Natural killer cell treated with Interleukin-12 subunit alpha and Interleukin-12 subunit beta and Interleukin-15 and Interleukin-18, amount 100 ng/mL, for 72 hours (primary cell): ENCODE results near the gene ATP2B2. TPM values are rescaled to one million over a fixed set of nuclear protein-coding genes. Genes with fewer than 3 reads are reported as not detected.

ENCODE experiments used
- ATAC-seq, 2 donors: fragments of 150-1000 bp; cut with Tn5 transposase in 1 of 2; sonication (Bioruptor Pico), chemical (Tn5 transposase) in 1 of 2; 2 replicates each; pipeline ENCODE4 v1.10.0; 2021
- DNase-seq: peaks from one replicate; pipeline ENCODE4 v3.0.0; 2022; ENCODE audit warnings: low spot score
- H3K27ac Mint-ChIP-seq, 2 donors: 1 replicate in 1 of 2; 2 replicates in 1 of 2; pipeline ENCODE4 v1.8.0; 2022; ENCODE audit warnings: mixed read lengths in 2 of 2, mild to moderate bottlenecking in 1 of 2, moderate library complexity in 1 of 2
- H3K27me3 Mint-ChIP-seq, 2 donors: 1 replicate in 1 of 2; 2 replicates in 1 of 2; pipeline ENCODE4 v1.8.0; 2022; ENCODE audit warnings: mixed read lengths in 2 of 2
- H3K36me3 Mint-ChIP-seq: one replicate; pipeline ENCODE4 v1.8.0; 2022; ENCODE audit warnings: mixed read lengths
- H3K4me1 Mint-ChIP-seq, 2 donors: 1 replicate in 1 of 2; 2 replicates in 1 of 2; pipeline ENCODE4 v1.8.0; 2022; ENCODE audit warnings: low read depth in 2 of 2, mixed read lengths in 2 of 2, mild to moderate bottlenecking in 1 of 2
- H3K4me3 Mint-ChIP-seq: one replicate; pipeline ENCODE4 v1.8.0; 2022; ENCODE audit warnings: mixed read lengths
- H3K9me3 Mint-ChIP-seq: 2 replicates; pipeline ENCODE4 v1.8.0; 2022; ENCODE audit warnings: mixed read lengths
- total RNA-seq, 2 donors: library from RNA; stranded (reverse); gene quantifications; one replicate each; pipeline ENCODE4 v1.2.3, GENCODE V29; 2022

Gene ATP2B2
- total RNA-seq, 2 donors from 2014 or later: not detected

DNA sequence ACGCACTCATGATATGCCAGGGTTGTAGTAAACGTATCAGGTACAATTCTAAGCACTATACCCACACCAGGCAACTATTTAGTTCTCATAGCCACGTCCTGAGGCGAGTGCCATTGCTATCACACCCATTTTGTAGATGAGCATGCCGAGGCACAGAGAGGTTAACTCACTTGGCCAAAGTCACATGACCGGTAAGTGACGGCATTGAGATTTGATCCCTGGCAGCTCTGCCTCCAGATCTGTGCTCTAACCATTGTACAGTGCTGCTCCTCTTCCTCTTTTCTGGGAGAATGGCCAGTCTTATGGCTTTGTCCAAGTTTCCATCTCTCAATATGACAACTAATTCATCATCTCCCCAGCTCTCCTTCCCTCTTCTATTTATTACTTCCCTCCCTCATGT is 18.9 kb upstream of the ATP2B2 start:
- Mint-ChIP-seq H3K4me1 (no peaks in the 10 kb centered on the region), H3K9me3 (no peaks in the 10 kb centered on the region), H3K36me3 (no peaks in the 10 kb centered on the region), H3K27me3 (peaks cover 24 to 39% of the 10 kb centered on the region in 2 donors), H3K27ac (no peak overlapping the region), H3K4me3 (no peak overlapping the region)
- DNase-seq: no peak
- no peak for ATAC-seq

DNA sequence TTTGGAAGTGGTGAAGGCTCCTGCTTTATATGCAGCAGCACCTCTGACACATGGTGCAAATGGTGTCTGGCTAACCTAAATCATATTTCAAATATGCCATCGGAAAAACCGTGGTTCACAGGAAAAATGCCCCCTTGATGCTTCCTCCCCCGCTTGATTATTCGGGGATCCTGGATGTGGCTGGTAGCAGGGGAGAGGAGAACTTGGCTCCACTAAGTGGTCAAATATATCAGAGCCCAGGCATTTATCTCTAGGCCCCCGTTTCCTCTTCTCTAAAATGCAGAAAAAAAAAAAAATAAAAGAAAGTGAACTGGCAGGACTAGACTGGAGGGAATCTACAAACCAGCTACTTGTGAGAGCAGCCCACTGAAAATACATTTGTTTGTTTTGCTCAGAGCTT is 18.2 kb upstream of the ATP2B2 start:
- Mint-ChIP-seq H3K27ac (no peak overlapping the region), H3K36me3 (no peaks in the 10 kb centered on the region), H3K4me1 (no peaks in the 10 kb centered on the region), H3K27me3 (peaks cover 22 to 37% of the 10 kb centered on the region in 2 donors), H3K9me3 (no peaks in the 10 kb centered on the region), H3K4me3 (no peak overlapping the region)
- no peak for DNase-seq
- ATAC-seq: no peak

DNA sequence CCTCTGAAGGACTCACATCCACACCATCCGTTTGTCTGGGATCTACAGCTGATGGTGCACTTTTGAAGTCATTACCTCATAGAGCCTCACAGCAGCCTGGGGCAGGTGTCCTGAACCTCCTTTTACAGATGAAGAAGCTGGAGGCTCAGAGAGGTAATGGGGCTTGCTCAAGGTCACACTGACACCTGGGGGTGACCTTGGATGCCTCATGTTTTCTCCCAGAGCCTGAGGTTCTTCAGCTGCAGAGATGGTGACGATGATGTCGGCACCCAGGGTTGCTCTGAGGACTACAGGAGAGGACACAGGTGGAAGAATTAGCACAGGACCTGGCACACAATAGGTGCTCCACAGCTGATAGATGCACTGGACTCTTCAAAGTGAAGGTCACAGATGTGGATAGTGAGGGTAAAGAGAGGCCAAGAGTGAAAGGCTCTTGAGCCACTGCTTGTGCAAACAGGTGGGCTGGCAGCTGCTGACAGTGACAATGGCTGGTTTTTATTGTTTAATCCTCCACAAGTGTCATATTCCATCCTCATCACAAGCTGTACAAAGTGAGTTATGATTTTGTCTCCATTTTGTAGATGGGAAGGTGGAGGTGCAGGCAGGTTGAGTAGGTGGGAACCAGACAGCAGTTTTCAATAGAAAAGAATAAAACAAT is 17.4 kb upstream of the ATP2B2 start:
- DNase-seq (peak; percentile 15), ATAC-seq (no peak)
- Mint-ChIP-seq H3K27ac (no peak overlapping the region), H3K9me3 (no peaks in the 10 kb centered on the region), H3K27me3 (peaks cover 22 to 37% of the 10 kb centered on the region in 2 donors), H3K36me3 (no peaks in the 10 kb centered on the region), H3K4me3 (no peak overlapping the region), H3K4me1 (no peaks in the 10 kb centered on the region)

DNA sequence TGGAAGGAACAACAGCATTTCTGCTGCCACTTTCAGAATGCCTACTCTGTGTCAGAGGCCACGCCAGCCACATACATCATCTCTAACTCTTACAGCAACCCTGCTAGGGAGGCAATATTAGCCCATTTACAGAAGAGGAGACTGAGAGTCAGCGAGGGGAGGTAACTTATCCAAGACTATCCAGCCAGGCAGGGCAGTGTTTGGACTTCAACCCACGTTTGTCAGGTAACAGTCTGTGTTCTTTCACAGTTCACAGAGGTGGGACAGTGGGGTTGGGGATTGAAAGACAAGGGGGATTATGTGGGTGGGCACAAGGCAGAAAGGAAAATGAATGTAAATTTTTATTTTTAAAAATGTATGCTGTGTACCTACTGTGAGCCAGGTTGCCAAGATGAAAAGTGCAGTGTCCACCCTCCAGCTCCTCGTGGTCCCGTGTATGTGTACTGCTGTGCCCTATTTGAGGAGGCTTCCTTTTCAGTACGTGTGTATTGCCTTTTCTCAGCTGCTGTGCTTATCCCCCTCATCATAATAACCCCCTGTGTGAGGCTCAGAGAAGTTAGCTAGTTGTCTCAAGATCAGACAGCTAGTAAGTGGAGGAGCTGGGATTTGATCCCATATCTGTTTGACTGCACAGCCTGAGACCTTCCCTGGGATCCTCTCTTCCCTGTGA is 16.5 kb upstream of the ATP2B2 start:
- Mint-ChIP-seq H3K27ac (no peak overlapping the region), H3K9me3 (no peaks in the 10 kb centered on the region), H3K36me3 (no peaks in the 10 kb centered on the region), H3K27me3 (peaks cover 22 to 37% of the 10 kb centered on the region in 2 donors), H3K4me3 (no peak overlapping the region), H3K4me1 (no peaks in the 10 kb centered on the region)
- ATAC-seq: no peak
- DNase-seq: no peak

DNA sequence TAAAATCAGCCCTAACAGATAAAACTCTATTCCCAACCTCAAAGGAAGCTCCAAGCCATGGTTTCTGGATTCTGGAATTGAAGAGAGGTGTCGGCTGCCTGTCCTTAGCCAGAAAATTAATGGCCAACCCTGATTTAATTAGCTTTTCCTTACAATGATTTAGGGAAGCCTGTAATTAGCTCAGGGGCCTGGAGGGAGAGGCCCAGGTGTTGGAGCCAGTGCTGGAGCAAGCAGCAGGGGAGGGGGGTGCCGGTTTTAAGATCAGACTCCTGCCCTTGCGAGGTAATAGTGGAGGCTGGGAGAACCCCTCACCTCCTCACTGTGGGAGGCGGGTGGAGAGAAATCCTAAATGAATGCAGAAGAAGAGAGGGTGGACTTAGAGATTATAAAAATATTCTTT is 14.7 kb upstream of the ATP2B2 start:
- peaks cover 23 to 29% of the 10 kb centered on the region in 2 donors for H3K27me3 Mint-ChIP-seq
- no peaks in the 10 kb centered on the region for H3K36me3 Mint-ChIP-seq
- DNase-seq (peak; percentile 23), ATAC-seq (no peak)
- H3K4me3 Mint-ChIP-seq: no peak overlapping the region
- no peaks in the 10 kb centered on the region for H3K9me3 Mint-ChIP-seq
- H3K4me1 Mint-ChIP-seq: no peaks in the 10 kb centered on the region
- no peak overlapping the region for H3K27ac Mint-ChIP-seq

DNA sequence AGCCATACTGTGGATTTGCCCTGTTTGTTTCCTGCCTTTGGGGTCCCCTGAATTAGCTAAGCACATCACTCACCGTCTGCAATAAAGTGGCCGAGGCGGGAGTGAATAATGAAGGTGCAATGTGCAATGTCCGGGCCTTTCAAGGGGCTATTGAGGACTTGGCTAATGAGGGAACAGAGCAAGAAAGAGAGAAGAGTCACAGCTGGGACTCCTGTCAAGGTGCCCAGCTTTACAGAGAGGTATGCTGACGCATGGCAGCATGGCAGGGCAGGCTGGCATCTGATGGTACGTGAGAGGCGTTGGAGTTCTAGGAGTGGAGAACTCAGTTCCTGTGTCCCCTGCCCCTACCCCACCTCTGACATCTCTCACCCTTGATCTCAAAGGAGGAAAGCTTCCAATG is 13.8 kb upstream of the ATP2B2 start:
- H3K27me3 Mint-ChIP-seq: peaks cover 17 to 21% of the 10 kb centered on the region in 2 donors
- no peaks in the 10 kb centered on the region for H3K36me3 Mint-ChIP-seq

DNA sequence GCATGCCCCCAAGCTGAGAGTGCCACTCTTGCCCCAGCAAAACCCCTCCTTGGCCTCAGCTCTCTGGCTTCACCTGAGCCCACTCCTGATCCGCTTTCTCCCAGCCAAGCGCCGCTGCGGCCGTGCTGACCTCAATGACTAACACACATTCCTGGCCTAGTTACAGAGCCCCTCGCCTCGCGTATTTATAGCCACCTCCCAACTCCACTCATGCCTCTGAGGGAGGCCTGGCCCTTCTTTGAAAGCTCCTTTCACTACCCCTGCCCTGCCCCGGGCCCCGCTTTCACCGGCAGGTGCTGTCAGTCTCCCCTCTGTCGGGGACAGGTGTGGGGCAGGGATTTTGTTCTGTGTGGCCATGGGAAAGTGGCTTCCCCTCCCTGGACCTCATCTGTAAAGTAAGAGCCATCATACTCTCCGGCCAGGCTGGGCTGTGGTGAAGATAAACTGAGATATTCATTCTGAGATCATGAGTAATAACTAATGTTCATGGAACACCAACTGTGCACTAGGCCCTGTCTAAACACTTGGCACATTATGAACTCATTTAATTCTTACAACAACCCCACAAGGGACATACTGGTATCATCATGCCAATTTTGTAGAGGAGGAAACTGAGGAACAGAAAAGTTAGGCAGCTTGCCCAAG is 13.2 kb upstream of the ATP2B2 start:
- ATAC-seq (no peak), DNase-seq (peak; percentile 6)
- Mint-ChIP-seq H3K9me3 (no peaks in the 10 kb centered on the region), H3K36me3 (no peaks in the 10 kb centered on the region), H3K27me3 (peaks cover 15 to 17% of the 10 kb centered on the region in 2 donors), H3K4me3 (no peak overlapping the region), H3K27ac (no peak overlapping the region), H3K4me1 (no peaks in the 10 kb centered on the region)

More for the DNA sequence above, 13.8 kb upstream of the ATP2B2 start:
- ATAC-seq (no peak), DNase-seq (no peak)
- Mint-ChIP-seq H3K4me1 (no peaks in the 10 kb centered on the region), H3K9me3 (no peaks in the 10 kb centered on the region), H3K4me3 (no peak overlapping the region), H3K27ac (no peak overlapping the region)

DNA sequence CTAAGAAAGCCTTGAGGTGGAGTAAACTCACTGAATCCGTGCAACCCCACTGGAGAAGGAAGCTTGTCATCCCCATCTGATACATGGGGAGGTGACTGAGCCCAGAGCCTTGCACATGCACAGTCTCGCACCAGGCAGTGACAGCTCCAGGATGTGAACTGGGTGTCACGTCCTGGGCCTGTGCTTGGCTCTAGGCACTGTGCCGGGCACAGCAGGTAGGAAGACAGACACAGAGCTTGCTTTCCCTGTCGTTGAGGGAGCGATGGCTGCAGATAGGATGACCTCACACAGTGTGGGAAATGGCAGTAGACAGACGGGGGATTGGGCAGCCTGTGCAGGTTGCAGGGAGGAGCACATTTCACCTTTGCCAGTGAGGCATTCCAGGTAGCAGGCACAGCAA is 12.2 kb upstream of the ATP2B2 start:
- H3K27ac Mint-ChIP-seq: no peak overlapping the region
- no peak overlapping the region for H3K4me3 Mint-ChIP-seq
- no peaks in the 10 kb centered on the region for H3K4me1 Mint-ChIP-seq
- peaks cover 6 to 12% of the 10 kb centered on the region in 2 donors for H3K27me3 Mint-ChIP-seq
- no peaks in the 10 kb centered on the region for H3K36me3 Mint-ChIP-seq
- H3K9me3 Mint-ChIP-seq: no peaks in the 10 kb centered on the region
- ATAC-seq: no peak
- DNase-seq: peak; percentile 5

DNA sequence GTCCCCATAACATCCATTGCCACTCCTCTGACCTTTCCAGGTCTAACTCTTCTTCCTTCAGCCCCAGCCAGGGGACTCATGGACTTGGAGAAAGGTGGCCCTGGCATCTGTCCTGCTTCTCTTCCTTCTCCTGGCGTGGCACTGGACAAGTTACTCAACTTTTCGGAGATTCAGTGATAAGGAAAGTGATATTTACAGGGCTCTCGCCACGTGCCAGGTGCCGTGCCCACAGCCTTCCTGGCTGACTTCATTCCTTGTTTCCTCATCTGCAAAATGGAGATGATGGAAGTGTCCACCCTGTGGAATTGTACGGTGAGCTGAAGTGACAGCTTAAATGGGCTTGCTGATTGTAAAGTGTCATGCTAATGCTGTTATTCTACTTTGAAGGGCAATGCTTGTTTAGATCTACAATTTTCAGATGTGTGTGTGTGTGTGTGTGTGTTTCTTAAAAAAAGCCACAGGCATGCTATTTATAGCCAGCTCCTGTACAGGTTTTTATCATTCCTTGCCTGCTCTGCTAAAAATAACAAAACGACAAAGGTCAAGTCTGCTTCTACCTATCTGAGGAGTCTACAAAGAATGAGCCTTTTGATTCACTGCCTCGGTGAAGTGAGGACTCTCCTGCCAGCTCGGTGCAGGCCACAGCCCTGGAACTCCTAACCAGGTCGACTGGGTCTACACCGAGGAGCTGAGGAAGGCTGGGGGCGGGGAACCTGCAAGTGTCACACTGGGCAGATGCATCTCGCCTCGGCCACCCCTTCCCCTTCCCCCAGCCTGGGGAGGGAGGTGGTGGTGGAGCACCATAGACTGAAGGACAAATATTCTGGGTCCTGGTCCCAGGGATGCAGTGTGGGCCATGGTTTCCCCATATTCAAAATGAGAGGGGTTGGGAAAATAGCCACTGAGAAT is 11.4 kb upstream of the ATP2B2 start:
- Mint-ChIP-seq H3K36me3 (no peaks in the 10 kb centered on the region), H3K4me3 (no peak overlapping the region), H3K9me3 (no peaks in the 10 kb centered on the region), H3K27me3 (peaks cover 5 to 9% of the 10 kb centered on the region in 2 donors), H3K27ac (no peak overlapping the region), H3K4me1 (no peaks in the 10 kb centered on the region)
- DNase-seq: peak; percentile 10
- ATAC-seq: no peak

DNA sequence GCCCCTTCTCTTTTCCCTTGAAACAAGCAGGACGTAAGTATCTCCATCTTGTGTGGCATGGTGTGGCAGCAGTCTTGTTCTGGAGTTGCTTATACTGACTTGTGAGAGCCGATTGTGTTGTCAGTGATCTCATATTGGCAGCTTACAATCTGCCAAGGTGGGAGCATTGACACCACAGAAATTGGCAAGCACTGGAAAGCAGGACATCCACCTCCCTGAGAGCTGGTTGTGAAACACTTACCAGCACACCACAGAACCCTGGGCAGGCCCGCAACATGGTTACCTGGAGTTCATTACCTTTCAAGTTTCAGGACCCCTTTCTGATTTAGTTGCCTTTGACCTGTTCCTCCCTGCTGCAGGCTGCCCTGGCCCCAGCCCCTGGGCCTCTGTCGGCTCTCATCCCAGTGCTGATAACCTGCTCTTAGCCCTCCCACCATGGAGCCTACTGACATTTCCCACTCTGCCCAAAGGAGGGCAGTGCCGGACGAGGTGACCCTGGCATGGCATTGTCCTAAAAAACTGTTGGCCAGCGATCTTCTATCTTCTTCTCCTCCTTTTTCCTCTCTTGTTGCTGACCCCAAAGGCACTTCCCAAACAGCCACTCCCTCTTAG is 10.6 kb upstream of the ATP2B2 start:
- Mint-ChIP-seq H3K4me1 (no peaks in the 10 kb centered on the region), H3K27ac (no peak overlapping the region), H3K27me3 (peaks cover 0 to 4% of the 10 kb centered on the region in 2 donors), H3K4me3 (no peak overlapping the region), H3K36me3 (no peaks in the 10 kb centered on the region), H3K9me3 (no peaks in the 10 kb centered on the region)
- no peak for DNase-seq
- ATAC-seq: no peak

DNA sequence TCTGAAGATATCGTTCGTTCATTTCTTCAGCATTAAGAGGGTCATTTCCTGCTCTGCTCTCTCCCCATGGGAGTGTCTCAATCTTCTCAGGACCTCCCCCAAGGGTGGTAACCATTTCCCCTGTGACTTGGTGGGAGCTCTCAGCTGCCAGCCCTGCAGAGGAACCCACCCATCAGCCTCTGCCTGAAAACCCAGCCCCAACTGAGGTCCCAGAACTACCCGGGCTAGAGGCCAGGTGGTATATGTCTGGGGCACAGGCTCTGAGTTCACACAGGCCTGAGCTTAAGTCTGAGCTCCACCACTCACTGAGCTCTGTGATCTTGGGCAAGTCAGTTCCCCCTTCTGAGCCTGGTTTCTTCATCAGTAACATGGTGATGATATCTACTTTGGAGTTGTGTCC is 10.0 kb upstream of the ATP2B2 start:
- Mint-ChIP-seq H3K9me3 (no peaks in the 10 kb centered on the region), H3K4me1 (no peaks in the 10 kb centered on the region), H3K27me3 (peaks cover 0 to 4% of the 10 kb centered on the region in 2 donors), H3K36me3 (no peaks in the 10 kb centered on the region), H3K27ac (no peak overlapping the region), H3K4me3 (no peak overlapping the region)
- ATAC-seq (no peak), DNase-seq (no peak)

DNA sequence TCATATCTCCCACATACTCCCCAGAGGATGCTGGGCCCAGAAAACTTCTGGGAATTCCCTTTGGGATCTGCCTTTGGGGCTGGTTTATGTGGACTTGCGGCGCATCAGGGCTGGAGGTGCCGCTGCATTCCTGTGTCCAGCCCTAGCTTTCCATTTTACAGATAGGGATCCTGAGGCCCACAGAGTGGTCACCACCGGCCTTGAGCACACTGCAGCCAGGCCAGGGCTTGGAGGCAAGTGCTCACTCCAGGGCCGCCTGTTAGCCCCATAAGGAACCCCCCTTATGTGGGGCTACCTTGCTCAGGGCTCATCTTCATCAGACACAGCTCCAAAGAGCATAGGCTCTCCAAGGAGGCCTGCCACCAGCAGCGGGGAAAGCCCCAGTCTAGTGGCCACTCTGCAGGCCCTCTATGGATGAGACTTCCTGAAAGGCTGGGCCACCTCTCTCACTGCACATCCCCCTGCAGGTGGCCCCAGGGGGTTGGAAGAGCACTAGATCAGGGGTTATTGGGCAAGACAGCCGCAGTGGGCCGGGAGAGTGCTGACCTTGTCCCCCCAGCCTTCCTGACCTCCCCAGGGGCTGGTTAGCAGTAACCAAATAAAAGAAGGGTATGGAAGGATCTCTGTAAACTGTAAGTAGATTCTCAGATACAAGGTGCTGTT is 9.2 kb upstream of the ATP2B2 start:
- no peak overlapping the region for H3K27ac Mint-ChIP-seq

DNA sequence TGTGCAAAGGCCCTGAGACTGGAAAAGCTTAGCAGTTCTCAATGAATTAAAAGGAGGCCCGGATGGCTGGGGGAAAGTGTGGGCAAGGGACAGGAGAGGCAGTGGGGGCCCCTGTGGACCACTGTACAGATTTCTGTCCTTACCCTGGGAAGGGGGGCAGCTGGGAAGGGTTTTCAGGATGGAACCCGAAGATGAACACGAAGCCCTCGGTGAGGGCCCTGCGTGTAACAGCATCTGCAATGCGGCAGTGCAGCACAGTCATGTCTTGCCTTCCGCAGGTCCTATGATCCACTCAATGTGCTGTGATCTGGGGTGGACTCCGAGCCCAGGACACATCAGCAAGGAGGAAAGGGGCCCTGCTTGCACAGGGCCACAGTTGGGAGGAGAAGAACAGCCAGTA is 7.9 kb upstream of the ATP2B2 start:
- ATAC-seq (no peak), DNase-seq (no peak)
- peaks cover 3 to 8% of the 10 kb centered on the region in 2 donors for H3K27me3 Mint-ChIP-seq
- no peaks in the 10 kb centered on the region for H3K36me3 Mint-ChIP-seq
- no peaks in the 10 kb centered on the region for H3K9me3 Mint-ChIP-seq
- H3K27ac Mint-ChIP-seq: no peak overlapping the region
- no peak overlapping the region for H3K4me3 Mint-ChIP-seq
- H3K4me1 Mint-ChIP-seq: no peaks in the 10 kb centered on the region

More for the DNA sequence above, 9.2 kb upstream of the ATP2B2 start:
- H3K4me1 Mint-ChIP-seq: no peaks in the 10 kb centered on the region
- no peaks in the 10 kb centered on the region for H3K36me3 Mint-ChIP-seq
- H3K27me3 Mint-ChIP-seq: peaks cover 0 to 4% of the 10 kb centered on the region in 2 donors
- ATAC-seq (no peak), DNase-seq (no peak)
- no peak overlapping the region for H3K4me3 Mint-ChIP-seq
- H3K9me3 Mint-ChIP-seq: no peaks in the 10 kb centered on the region
